Keratinocyte (primary cell): ENCODE measurements around the gene CDKN1B. TPM values are rescaled to one million over a fixed set of nuclear protein-coding genes. Genes with fewer than 3 reads are reported as not detected.
A peak's percentile ranks its signal among the peaks of the same experiment; 100 is the strongest.

Experiments used
- DNase-seq: peaks from one replicate; pipeline ENCODE4 v3.0.0-alpha.2; 2011; ENCODE audit warnings: low read depth, missing footprints, low spot score
- FAIRE-seq: peaks from 2 replicates; lab custom pipeline; 2011; peaks lifted over from hg19 to GRCh38; lab: Jason Lieb, UNC
- H2AFZ ChIP-seq: 2 replicates; pipeline ENCODE4 v1.6.0; 2012; ENCODE audit warnings: low read length, control low read depth, inconsistent platforms; ENCODE audit not compliant: control insufficient read depth
- H3K27ac ChIP-seq: 2 replicates; pipeline ENCODE4 v1.5.1; 2011; ENCODE audit warnings: low read length; ENCODE audit not compliant: control insufficient read depth, insufficient read depth
- H3K27me3 ChIP-seq: 3 replicates; pipeline ENCODE4 v1.6.0; 2011; ENCODE audit warnings: low read length; ENCODE audit not compliant: control insufficient read depth, insufficient read depth; ENCODE audit errors: extremely low read depth
- H3K36me3 ChIP-seq, 2 experiments: 2 replicates in 1 of 2; 3 replicates in 1 of 2; pipeline ENCODE4 v1.5.1; 2011; ENCODE audit warnings: low read length in 2 of 2, mild to moderate bottlenecking in 1 of 2; ENCODE audit not compliant: control insufficient read depth in 2 of 2, insufficient read depth in 2 of 2; ENCODE audit errors: extremely low read depth in 1 of 2
- H3K4me1 ChIP-seq: 3 replicates; pipeline ENCODE4 v1.5.1; 2011; ENCODE audit warnings: low read length; ENCODE audit not compliant: control insufficient read depth, insufficient read depth; ENCODE audit errors: extremely low read depth
- H3K4me2 ChIP-seq: 3 replicates; pipeline ENCODE4 v1.6.0; 2011; ENCODE audit warnings: low read depth, low read length; ENCODE audit not compliant: control insufficient read depth, insufficient read depth; ENCODE audit errors: extremely low read depth
- H3K4me3 ChIP-seq, 3 experiments: fragments of 200-600 bp in 1 of 3; sonication (generic) in 1 of 3; 2 replicates in 2 of 3; 3 replicates in 1 of 3; pipeline ENCODE4 v1.5.1; 2011 to 2016; ENCODE audit warnings: low read length in 3 of 3, mild to moderate bottlenecking in 3 of 3, control low read depth in 2 of 3, inconsistent platforms in 1 of 3, low read depth in 1 of 3, mixed read lengths in 1 of 3, mixed run types in 1 of 3, moderate library complexity in 1 of 3; ENCODE audit not compliant: control insufficient read depth in 2 of 3, insufficient read depth in 2 of 3; ENCODE audit errors: extremely low read depth in 1 of 3
- H3K79me2 ChIP-seq: 2 replicates; pipeline ENCODE4 v1.6.0; 2012; ENCODE audit warnings: low read length; ENCODE audit not compliant: control insufficient read depth, insufficient read depth
- H3K9ac ChIP-seq: 3 replicates; pipeline ENCODE4 v1.6.0; 2011; ENCODE audit warnings: low read length; ENCODE audit not compliant: control insufficient read depth, insufficient read depth; ENCODE audit errors: extremely low read depth
- H3K9me1 ChIP-seq: 3 replicates; pipeline ENCODE4 v1.6.0; 2011; ENCODE audit warnings: low read length; ENCODE audit not compliant: control insufficient read depth, insufficient read depth; ENCODE audit errors: extremely low read depth
- H3K9me3 ChIP-seq: 2 replicates; pipeline ENCODE4 v1.5.1; 2012; ENCODE audit warnings: low read depth, low read length; ENCODE audit not compliant: control insufficient read depth
- H4K20me1 ChIP-seq: 3 replicates; pipeline ENCODE4 v1.6.0; 2011; ENCODE audit warnings: low read length; ENCODE audit not compliant: control insufficient read depth, insufficient read depth; ENCODE audit errors: extremely low read depth
- EZH2 ChIP-seq: IDR thresholded peaks from one replicate; pipeline ENCODE4 v1.6.1; 2012; ENCODE audit warnings: inconsistent platforms, mild to moderate bottlenecking, low read length, moderate library complexity
- dilution Hi-C: fragments of 300-500 bp; cut with MboI; formaldehyde crosslinking; loops from one replicate; pipeline ENCODE4 v1.7.0; 2020; ENCODE audit warnings: low sequenced_read_pairs; ENCODE audit not compliant: extremely low pct_ligation_motif_present
- polyA plus RNA-seq, 5 experiments: library from polyadenylated mRNA; depleted of rRNA in 3 of 5; stranded (reverse) in 3 of 5; stranded (forward) in 1 of 5; unstranded in 1 of 5; fragments of >200 nt; gene quantifications; 1 replicate in 1 of 5; 2 replicates in 3 of 5; 3 replicates in 1 of 5; pipeline versions ENCODE4 v1.2.1 to v1.2.3, GENCODE V29; 2011 to 2012; ENCODE audit warnings: missing spikeins in 2 of 5, low read depth in 1 of 5, low replicate concordance in 1 of 5
- TF ChIP-seq, protein P1 (sequence below), 3 experiments: IDR thresholded peaks in 1 of 3; conservative IDR thresholded peaks in 1 of 3; optimal IDR thresholded peaks in 1 of 3; 2 replicates in 2 of 3; 3 replicates in 1 of 3; pipeline versions ENCODE3 to v1.5.1; 2011; ENCODE audit warnings: low read length in 3 of 3, mild to moderate bottlenecking in 3 of 3, moderate library complexity in 2 of 3, control low read depth in 1 of 3, inconsistent platforms in 1 of 3; ENCODE audit not compliant: insufficient read depth in 2 of 3; ENCODE audit errors: extremely low read depth in 1 of 3

Gene CDKN1B
- polyA plus RNA-seq, 1 donor (not counting 4 experiments of a cell fraction or from before 2014, with no cell fraction given) = 5.1 TPM

DNA sequence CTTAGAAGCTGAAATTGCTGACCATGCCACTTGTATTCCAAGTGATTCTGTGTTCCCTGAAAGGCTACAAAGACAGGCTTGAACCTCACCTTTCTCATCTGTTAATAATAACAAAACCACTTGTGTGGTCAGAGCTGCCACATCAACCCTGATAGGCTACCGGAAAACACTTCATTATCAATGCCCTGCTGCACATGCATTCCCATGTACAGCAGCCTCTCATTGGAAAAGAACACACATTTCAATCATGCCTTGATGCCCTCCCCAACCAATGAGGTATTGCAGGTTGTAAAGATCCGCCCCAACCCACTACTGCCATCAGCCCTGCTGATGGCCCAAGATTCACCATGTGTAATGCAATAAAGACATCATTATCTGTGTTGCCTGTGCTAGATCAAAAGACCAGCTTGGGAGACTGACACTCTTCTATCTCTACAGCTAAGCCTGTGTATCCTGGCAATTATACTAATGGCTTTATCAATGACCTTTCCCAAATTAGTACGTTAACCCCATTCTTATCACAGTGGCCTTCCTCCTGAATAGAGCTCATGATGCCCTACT, 24.0 kb upstream of the CDKN1B start:
- Histone ChIP-seq H3K36me3 (no peaks in the 10 kb centered on the region), H3K27ac (no peak overlapping the region), H3K79me2 (no peaks in the 10 kb centered on the region), H4K20me1 (no peaks in the 10 kb centered on the region), H3K4me2 (no peak overlapping the region), H3K9me3 (no peaks in the 10 kb centered on the region), H3K27me3 (no peaks in the 10 kb centered on the region), H3K4me3 (no peak overlapping the region), H3K4me1 (peaks cover 10% of the 10 kb centered on the region), H3K9ac (no peak overlapping the region), H3K9me1 (no peaks in the 10 kb centered on the region), H2AFZ (no peak overlapping the region)
- FAIRE-seq (no peak), DNase-seq (no peak)
- TF ChIP-seq, protein P1, sequence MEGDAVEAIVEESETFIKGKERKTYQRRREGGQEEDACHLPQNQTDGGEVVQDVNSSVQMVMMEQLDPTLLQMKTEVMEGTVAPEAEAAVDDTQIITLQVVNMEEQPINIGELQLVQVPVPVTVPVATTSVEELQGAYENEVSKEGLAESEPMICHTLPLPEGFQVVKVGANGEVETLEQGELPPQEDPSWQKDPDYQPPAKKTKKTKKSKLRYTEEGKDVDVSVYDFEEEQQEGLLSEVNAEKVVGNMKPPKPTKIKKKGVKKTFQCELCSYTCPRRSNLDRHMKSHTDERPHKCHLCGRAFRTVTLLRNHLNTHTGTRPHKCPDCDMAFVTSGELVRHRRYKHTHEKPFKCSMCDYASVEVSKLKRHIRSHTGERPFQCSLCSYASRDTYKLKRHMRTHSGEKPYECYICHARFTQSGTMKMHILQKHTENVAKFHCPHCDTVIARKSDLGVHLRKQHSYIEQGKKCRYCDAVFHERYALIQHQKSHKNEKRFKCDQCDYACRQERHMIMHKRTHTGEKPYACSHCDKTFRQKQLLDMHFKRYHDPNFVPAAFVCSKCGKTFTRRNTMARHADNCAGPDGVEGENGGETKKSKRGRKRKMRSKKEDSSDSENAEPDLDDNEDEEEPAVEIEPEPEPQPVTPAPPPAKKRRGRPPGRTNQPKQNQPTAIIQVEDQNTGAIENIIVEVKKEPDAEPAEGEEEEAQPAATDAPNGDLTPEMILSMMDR (optimal IDR thresholded peaks at IDR 0.05 in 1 of 3, IDR thresholded peaks at IDR 0.05 in 1 of 3, conservative IDR thresholded peaks at IDR 0.05 in 1 of 3; ENCODE audit: extremely low read depth in 1 of 3, insufficient read depth in 2 of 3, low read length in 3 of 3) = no peak
- TF ChIP-seq EZH2 = no peak
- dilution Hi-C loops = no loop called here

DNA sequence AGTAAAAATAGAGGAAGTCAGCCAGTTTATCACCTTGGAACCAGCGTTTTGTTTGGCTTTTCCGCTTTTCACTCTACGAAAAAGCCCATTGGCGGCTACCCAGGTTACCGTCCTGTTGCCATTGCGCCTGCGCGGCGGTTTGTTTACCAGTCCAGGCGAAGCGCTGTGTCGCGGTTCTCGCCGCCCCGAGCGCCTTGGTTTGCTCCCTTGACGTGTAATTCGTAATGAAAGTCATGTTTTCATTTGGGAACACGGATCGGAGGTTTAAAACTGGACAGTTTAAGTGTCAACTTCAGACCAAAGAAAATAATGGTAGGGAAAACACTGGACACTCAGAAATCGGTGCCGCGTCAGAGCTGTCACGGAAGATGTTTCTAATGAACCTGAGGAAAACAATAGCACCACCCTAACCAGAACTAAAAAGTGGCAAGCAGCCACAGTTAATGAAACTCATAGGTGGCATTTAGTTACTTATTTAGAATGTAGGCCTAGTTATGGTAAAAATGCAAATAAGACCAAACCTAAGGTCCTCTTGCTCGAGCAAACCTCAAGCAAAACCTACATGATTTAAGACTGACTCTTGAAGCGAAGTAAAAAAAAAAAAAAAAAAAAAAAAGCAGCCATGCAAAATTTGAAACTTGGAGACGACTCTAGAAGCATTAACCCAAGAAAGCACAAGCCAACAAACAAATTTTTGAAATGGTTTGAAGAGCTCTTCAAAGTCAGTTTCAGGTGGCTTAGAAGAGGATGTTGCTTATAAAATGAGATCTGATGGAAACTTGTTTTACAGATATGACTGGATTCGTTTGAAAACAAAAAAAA, 20.4 kb upstream of the CDKN1B start:
- dilution Hi-C loops = no loop called here
- no peaks in the 10 kb centered on the region for H3K36me3 ChIP-seq
- peak; percentile 65 for FAIRE-seq
- no peak for TF ChIP-seq EZH2
- TF ChIP-seq, protein P1 (optimal IDR thresholded peaks at IDR 0.05 in 1 of 3, IDR thresholded peaks at IDR 0.05 in 1 of 3, conservative IDR thresholded peaks at IDR 0.05 in 1 of 3; ENCODE audit: extremely low read depth in 1 of 3, insufficient read depth in 2 of 3, low read length in 3 of 3) = no peak
- H3K27ac ChIP-seq = peak overlapping the region; percentile 93
- H3K9me1 ChIP-seq = no peaks in the 10 kb centered on the region
- no peaks in the 10 kb centered on the region for H4K20me1 ChIP-seq
- no peaks in the 10 kb centered on the region for H3K79me2 ChIP-seq
- peak overlapping the region; percentile 95 for H3K9ac ChIP-seq
- peak; percentile 57 for DNase-seq
- peak overlapping the region; percentile 95 for H3K4me2 ChIP-seq
- peaks cover 10% of the 10 kb centered on the region for H3K4me1 ChIP-seq
- H2AFZ ChIP-seq = peak overlapping the region; percentile 90
- no peaks in the 10 kb centered on the region for H3K27me3 ChIP-seq
- no peaks in the 10 kb centered on the region for H3K9me3 ChIP-seq
- peak overlapping the region; percentile 53 to 85 (median 78) for H3K4me3 ChIP-seq
